GM12864 (cell line): ENCODE measurements around the gene ATAD2B.
A peak's percentile ranks its signal among the peaks of the same experiment; 100 is the strongest.

Source experiments
- DNase-seq: peaks from one replicate; pipeline ENCODE4 v3.0.0-alpha.2; 2011; ENCODE audit warnings: low read depth
- H3K4me3 ChIP-seq: 2 replicates; pipeline ENCODE4 v1.5.1; 2011; ENCODE audit warnings: mild to moderate bottlenecking, low read depth, low read length, control low read depth
- CTCF ChIP-seq: IDR thresholded peaks from 2 replicates; pipeline ENCODE4 v1.5.1; 2011; ENCODE audit warnings: low read depth, mild to moderate bottlenecking, moderate library complexity, low read length, control low read depth, inconsistent platforms; ENCODE audit errors: missing control alignments

Gene ATAD2B

GRCh38 chr2:23859983-23860382 is 66.9 kb downstream of the ATAD2B start:
- no peak overlapping the region for H3K4me3 ChIP-seq
- no peak for DNase-seq
- TF ChIP-seq CTCF, result no peak

DNA sequence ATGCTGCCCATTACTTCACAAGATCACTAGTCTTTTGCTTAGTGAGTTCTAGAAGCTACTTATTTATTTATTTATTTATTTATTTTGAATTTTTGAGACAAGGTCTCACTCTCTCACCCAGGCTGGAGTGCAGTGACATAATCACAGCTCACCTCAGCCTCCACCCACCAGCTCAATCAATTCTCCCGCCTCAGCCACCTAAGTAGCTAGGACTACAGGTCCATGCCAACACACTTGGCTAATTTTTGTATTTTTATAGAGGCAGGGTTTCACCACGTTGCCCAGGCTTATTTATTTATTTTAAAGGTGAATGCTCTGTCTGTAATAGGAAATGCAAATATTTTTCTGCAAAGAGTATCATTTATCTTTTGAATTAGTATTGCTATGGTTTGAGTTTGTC is 67.7 kb downstream of the ATAD2B start:
- H3K4me3 ChIP-seq, result no peak overlapping the region
- no peak for TF ChIP-seq CTCF
- no peak for DNase-seq

DNA sequence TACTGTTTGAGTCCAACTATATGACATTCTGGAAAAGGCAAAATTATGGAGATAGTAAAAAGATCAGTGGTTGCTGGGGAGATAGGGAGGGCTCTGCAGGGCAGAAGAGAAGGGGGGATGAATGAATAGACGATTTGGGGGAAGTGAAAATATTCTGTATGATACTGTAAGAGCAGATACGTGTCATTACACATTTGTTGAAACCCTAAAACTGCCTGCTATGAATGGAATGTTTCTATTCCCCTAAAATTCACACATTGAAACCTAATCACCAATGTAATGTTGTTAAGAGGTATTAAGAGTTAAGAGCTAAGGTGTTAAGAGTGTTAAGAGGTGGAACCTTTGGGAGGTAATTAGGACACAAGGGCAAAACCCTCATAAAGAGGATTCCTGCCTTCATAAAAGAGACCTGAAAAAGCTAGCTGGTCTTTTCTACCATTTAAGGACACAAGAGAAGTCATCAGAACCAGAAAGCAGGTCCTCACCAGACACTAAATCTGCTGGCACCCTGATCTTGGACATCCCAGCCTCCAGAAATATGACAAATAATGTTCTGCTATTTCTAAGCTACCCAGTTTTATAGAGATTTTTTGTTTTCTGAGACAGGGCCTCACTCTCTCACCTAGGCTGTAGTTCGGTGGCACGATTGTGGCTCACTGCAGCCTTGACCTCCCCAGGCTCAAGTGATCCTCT is 76.2 kb downstream of the ATAD2B start:
- DNase-seq, result peak; percentile 12
- no peak for TF ChIP-seq CTCF
- H3K4me3 ChIP-seq, result no peak overlapping the region

- H3K4me3 ChIP-seq, result no peak overlapping the region
- no peak for DNase-seq
- TF ChIP-seq CTCF, result no peak
Observed at GRCh38 chr2:23844905-23845304, 82.0 kb downstream of the ATAD2B start.

DNA sequence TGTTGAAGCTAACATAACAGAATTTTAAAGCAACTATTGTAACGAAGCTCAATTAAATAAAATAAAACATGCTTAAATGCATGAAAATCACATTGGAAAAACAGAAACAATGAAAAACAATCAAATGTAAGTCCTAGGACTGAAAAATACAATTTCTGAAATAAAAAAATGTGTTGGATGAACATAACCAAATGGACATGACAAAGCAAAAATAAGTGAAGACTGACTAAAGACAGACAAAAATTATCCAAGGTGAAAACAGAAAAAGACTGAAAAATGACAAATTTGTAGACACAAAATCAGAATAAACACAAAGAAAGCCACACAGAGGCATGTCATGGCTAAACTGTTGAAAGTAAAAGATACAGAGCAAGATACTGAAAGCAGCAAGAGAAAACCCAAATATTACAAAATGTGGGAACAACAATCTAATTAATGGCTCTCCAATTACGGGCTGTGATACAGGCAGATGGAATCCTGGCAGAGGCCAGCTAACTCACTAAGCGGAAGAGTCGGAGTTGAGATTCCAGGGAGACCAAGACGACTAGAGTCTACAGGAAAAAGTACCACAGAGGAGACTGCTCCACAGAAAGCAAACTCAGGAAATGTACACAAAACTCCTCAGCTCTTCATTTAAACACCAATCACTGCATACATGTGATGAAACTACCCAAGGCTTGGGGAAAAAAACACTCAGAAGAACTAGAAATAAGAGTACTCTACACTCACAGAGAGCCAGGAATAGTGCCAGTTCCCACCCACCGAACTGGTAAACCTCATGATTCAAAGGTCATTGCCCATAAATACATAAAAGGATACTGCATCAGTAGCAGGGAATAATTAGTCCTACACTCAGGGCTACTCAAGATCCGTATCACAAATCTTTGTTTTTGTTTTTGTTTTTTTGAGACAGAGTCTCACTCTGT is 83.6 kb downstream of the ATAD2B start:
- no peak for DNase-seq
- no peak for TF ChIP-seq CTCF
- H3K4me3 ChIP-seq, result no peak overlapping the region

DNA sequence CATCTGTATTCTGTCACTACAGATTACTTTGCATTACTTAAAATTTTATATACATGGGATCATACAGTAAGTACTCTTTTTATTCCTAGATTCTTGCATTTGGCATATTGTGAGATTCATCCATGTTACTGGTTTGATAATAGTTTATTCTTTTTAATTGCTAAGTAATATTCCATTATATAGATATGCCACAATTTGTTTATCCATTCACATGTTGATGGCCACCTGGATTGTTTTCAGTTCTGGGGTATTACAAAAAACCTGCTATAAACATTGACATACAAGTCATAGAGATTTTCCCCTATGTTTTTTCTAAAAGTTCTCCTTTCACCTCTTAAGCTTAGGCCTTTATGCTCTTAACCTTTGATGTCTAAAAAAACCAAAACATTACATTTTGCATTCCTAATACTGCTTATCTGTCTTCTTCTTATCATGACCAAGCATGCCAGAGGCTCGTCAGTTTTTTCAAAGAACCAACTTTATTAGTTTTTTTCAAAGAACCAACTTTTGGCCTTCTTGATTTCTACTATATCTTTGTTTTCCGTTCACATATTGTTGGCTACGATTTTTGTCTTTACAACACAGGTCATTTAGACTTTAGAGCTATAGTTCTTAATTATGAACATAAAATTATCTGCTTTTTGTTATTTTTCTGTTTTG is 86.9 kb downstream of the ATAD2B start:
- no peak for DNase-seq
- TF ChIP-seq CTCF, result no peak
- H3K4me3 ChIP-seq, result no peak overlapping the region
